GM23338 (cell line): ENCODE measurements around the gene SORT1. TPM values are rescaled to one million over a fixed set of nuclear protein-coding genes. Genes with fewer than 3 reads are reported as not detected.
A peak's percentile ranks its signal among the peaks of the same experiment; 100 is the strongest.
"Not testable (repeated sequence)": the region's sequence is repeated elsewhere in the genome, so short reads cannot be mapped to it uniquely, and the experiment has no call there.

ENCODE experiments used
- ATAC-seq: fragments of 200-7000 bp; cut with Tn5 transposase; 3 replicates; pipeline ENCODE4 v1.9.1; 2020
- DNase-seq: peaks from one replicate; pipeline ENCODE4 v3.0.0-alpha.2; 2015; ENCODE audit warnings: low spot score
- H2AFZ ChIP-seq: fragments of 200-600 bp; sonication (generic); 2 replicates; pipeline ENCODE4 v1.8.0; 2016; ENCODE audit warnings: antibody characterized with exemption, mild to moderate bottlenecking, moderate library complexity
- H3F3A ChIP-seq: fragments of 200-600 bp; sonication (generic); replicated peaks from 2 replicates; pipeline ENCODE4 v1.8.0; 2017; ENCODE audit warnings: antibody characterized with exemption, mixed run types, low read depth
- H3K27ac ChIP-seq: fragments of 200-600 bp; sonication (generic); 2 replicates; pipeline ENCODE4 v1.6.1; 2016; ENCODE audit warnings: low read depth
- H3K27me3 ChIP-seq: fragments of 200-600 bp; sonication (generic); 2 replicates; pipeline ENCODE4 v1.8.0; 2016; ENCODE audit warnings: mild to moderate bottlenecking, mixed run types, moderate library complexity; ENCODE audit not compliant: insufficient read depth
- H3K36me3 ChIP-seq: fragments of 200-600 bp; sonication (generic); 2 replicates; pipeline ENCODE4 v1.8.0; 2016; ENCODE audit warnings: mild to moderate bottlenecking; ENCODE audit not compliant: insufficient read depth
- H3K4me1 ChIP-seq: fragments of 200-600 bp; sonication (generic); 2 replicates; pipeline ENCODE4 v1.8.0; 2016; ENCODE audit warnings: mild to moderate bottlenecking, moderate library complexity; ENCODE audit not compliant: insufficient read depth
- H3K4me2 ChIP-seq: fragments of 200-600 bp; sonication (generic); 2 replicates; pipeline ENCODE4 v1.7.1; 2017; ENCODE audit warnings: mixed run types
- H3K4me3 ChIP-seq: fragments of 200-600 bp; sonication (generic); 2 replicates; pipeline ENCODE4 v1.6.1; 2016; ENCODE audit warnings: mixed run types
- H3K79me2 ChIP-seq: fragments of 200-600 bp; sonication (generic); replicated peaks from 2 replicates; pipeline ENCODE4 v1.8.0; 2017; ENCODE audit warnings: mild to moderate bottlenecking; ENCODE audit not compliant: insufficient read depth
- H3K9me2 ChIP-seq: fragments of 200-600 bp; sonication (generic); 2 replicates; pipeline ENCODE4 v1.8.0; 2017; ENCODE audit not compliant: insufficient read depth
- H4K20me1 ChIP-seq: fragments of 200-600 bp; sonication (generic); replicated peaks from 2 replicates; pipeline ENCODE4 v1.8.0; 2017; ENCODE audit warnings: mild to moderate bottlenecking; ENCODE audit not compliant: insufficient read depth
- H3K27ac Mint-ChIP-seq: 2 replicates; pipeline ENCODE4 v1.8.0; 2020; ENCODE audit warnings: inconsistent platforms, mild to moderate bottlenecking, moderate library complexity, mixed read lengths
- H3K27me3 Mint-ChIP-seq: 3 replicates; pipeline ENCODE4 v1.8.0; 2022; ENCODE audit warnings: low read depth, mild to moderate bottlenecking, moderate library complexity, mixed read lengths, inconsistent platforms; ENCODE audit not compliant: insufficient read depth, poor library complexity
- H3K36me3 Mint-ChIP-seq: 3 replicates; pipeline ENCODE4 v1.8.0; 2021; ENCODE audit warnings: low read depth, mild to moderate bottlenecking, inconsistent platforms, moderate library complexity, mixed read lengths
- H3K4me1 Mint-ChIP-seq: 3 replicates; pipeline ENCODE4 v1.8.0; 2020; ENCODE audit warnings: mild to moderate bottlenecking, inconsistent platforms, mixed read lengths
- H3K4me3 Mint-ChIP-seq: 3 replicates; pipeline ENCODE4 v1.8.0; 2021; ENCODE audit warnings: moderate library complexity, mild to moderate bottlenecking, inconsistent platforms, mixed read lengths
- H3K9me3 Mint-ChIP-seq: 3 replicates; pipeline ENCODE4 v1.8.0; 2020; ENCODE audit warnings: moderate library complexity, mild to moderate bottlenecking, inconsistent platforms, mixed read lengths
- CREB1 ChIP-seq: fragments of 250-450 bp; sonication (Bioruptor Pico); IDR thresholded peaks from 2 replicates; pipeline ENCODE4 v1.5.0; 2020; ENCODE audit warnings: low read depth, mild to moderate bottlenecking, moderate library complexity
- ETS1 ChIP-seq: IDR thresholded peaks from 2 replicates; pipeline ENCODE4 v1.6.1; 2016; ENCODE audit warnings: antibody characterized with exemption
- EZH2 ChIP-seq: fragments of 200-600 bp; sonication (generic); IDR thresholded peaks from one replicate; pipeline ENCODE4 v1.8.0; 2017; ENCODE audit warnings: antibody characterized with exemption, mild to moderate bottlenecking, low read depth; ENCODE audit not compliant: unreplicated experiment
- JUNB ChIP-seq: IDR thresholded peaks from one replicate; pipeline ENCODE4 v1.6.1; 2016; ENCODE audit warnings: antibody characterized with exemption; ENCODE audit not compliant: unreplicated experiment
- POLR2AphosphoS5 ChIP-seq: IDR thresholded peaks from 2 replicates; pipeline ENCODE4 v1.6.1; 2016; ENCODE audit warnings: antibody characterized with exemption, low read depth
- ZNF331 ChIP-seq: fragments of 250-450 bp; sonication (Bioruptor Pico); IDR thresholded peaks from 2 replicates; pipeline ENCODE4 v1.5.0; 2020; ENCODE audit warnings: low read depth, mild to moderate bottlenecking, moderate library complexity
- polyA plus RNA-seq: library from polyadenylated mRNA; unstranded; fragments of >200 nt; fragmentation: Nextera tagmentation; extraction: Ambion mirVana; gene quantifications from 2 replicates; pipeline ENCODE4 v1.2.1, GENCODE V29; 2016
- total RNA-seq: library from RNA; depleted of rRNA; stranded (reverse); fragments of >200 nt; shearing (Covaris generic); gene quantifications from 2 replicates; pipeline ENCODE4 v1.2.3, GENCODE V29; 2014

Gene SORT1
- total and polyA plus RNA-seq, 2 experiments from 2014 or later: 10.9 to 55.4 TPM

- Histone ChIP-seq H3K27me3 (no peaks in the 10 kb centered on the region), H3K27ac (no peak overlapping the region), H3F3A (no peaks in the 10 kb centered on the region; the same call in 1 of the 2 replicates), H4K20me1 (peaks cover 15% of the 10 kb centered on the region; the same call in 1 of the 2 replicates), H3K4me3 (no peak overlapping the region), H3K4me2 (no peak overlapping the region), H3K79me2 (peaks cover 87% of the 10 kb centered on the region), H3K9me2 (no peaks in the 10 kb centered on the region), H2AFZ (no peak overlapping the region), H3K36me3 (no peaks in the 10 kb centered on the region), H3K4me1 (peaks cover 30% of the 10 kb centered on the region)
- H3K4me3 Mint-ChIP-seq: no peak overlapping the region
- H3K4me1 Mint-ChIP-seq: peaks cover 27% of the 10 kb centered on the region
- no peaks in the 10 kb centered on the region for H3K9me3 Mint-ChIP-seq
- DNase-seq (no peak), ATAC-seq (no peak)
- H3K27me3 Mint-ChIP-seq: no peaks in the 10 kb centered on the region
- no peak for TF ChIP-seq CREB1 (CRISPR knock-in tag)
- H3K27ac Mint-ChIP-seq: no peak overlapping the region
- H3K36me3 Mint-ChIP-seq: peaks cover 1% of the 10 kb centered on the region; the same call in 2 of the 3 replicates
Measured at GRCh38 chr1:109379422-109379821, 18.3 kb downstream of the SORT1 start.

GRCh38 chr1:109377698-109378097 is 20.0 kb downstream of the SORT1 start:
- Mint-ChIP-seq H3K9me3 (no peaks in the 10 kb centered on the region), H3K4me1 (peaks cover 15% of the 10 kb centered on the region), H3K36me3 (no peaks in the 10 kb centered on the region), H3K27me3 (no peaks in the 10 kb centered on the region), H3K27ac (no peak overlapping the region), H3K4me3 (no peak overlapping the region)
- peak overlapping the region; percentile 28; the same call in 1 of the 2 replicates for H3K27ac ChIP-seq
- peaks cover 18% of the 10 kb centered on the region for H3K4me1 ChIP-seq
- TF ChIP-seq EZH2 (no peak), ETS1 (no peak), CREB1 (CRISPR knock-in tag) (no peak), POLR2AphosphoS5 (no peak), JUNB (no peak), ZNF331 (no peak)
- no peak overlapping the region for H3K4me2 ChIP-seq
- H3K9me2 ChIP-seq: no peaks in the 10 kb centered on the region
- H3K27me3 ChIP-seq: no peaks in the 10 kb centered on the region
- DNase-seq (no peak), ATAC-seq (no peak)
- peaks cover 15% of the 10 kb centered on the region; the same call in 1 of the 2 replicates for H4K20me1 ChIP-seq
- peaks cover 96% of the 10 kb centered on the region for H3K79me2 ChIP-seq
- peaks cover 3% of the 10 kb centered on the region; the same call in 1 of the 2 replicates for H3F3A ChIP-seq
- H3K4me3 ChIP-seq: no peak overlapping the region
- H3K36me3 ChIP-seq: no peaks in the 10 kb centered on the region
- no peak overlapping the region for H2AFZ ChIP-seq

GRCh38 chr1:109373696-109374095 is 24.0 kb downstream of the SORT1 start:
- H3K9me2 ChIP-seq, H3K36me3 Mint-ChIP-seq, H3F3A ChIP-seq, H3K27ac ChIP-seq, H2AFZ ChIP-seq, H3K4me3 Mint-ChIP-seq, H3K4me2 ChIP-seq, H3K36me3 ChIP-seq, H3K4me3 ChIP-seq, H3K4me1 ChIP-seq, H3K9me3 Mint-ChIP-seq, H3K27me3 Mint-ChIP-seq, DNase-seq, H3K27me3 ChIP-seq, ATAC-seq, H3K27ac Mint-ChIP-seq: not testable (repeated sequence)
- Histone ChIP-seq H4K20me1 (peaks cover 13% of the 10 kb centered on the region; the same call in 1 of the 2 replicates), H3K79me2 (peaks cover 95% of the 10 kb centered on the region)
- H3K4me1 Mint-ChIP-seq: peaks cover 25% of the 10 kb centered on the region
